Measurements from ENCODE around the gene AP3B2. TPM values are rescaled to one million over a fixed set of nuclear protein-coding genes. Genes with fewer than 3 reads are reported as not detected.
"Not testable (repeated sequence)": the region's sequence is repeated elsewhere in the genome, so short reads cannot be mapped to it uniquely, and the experiment has no call there.

The AP3B2 gene, protein sequence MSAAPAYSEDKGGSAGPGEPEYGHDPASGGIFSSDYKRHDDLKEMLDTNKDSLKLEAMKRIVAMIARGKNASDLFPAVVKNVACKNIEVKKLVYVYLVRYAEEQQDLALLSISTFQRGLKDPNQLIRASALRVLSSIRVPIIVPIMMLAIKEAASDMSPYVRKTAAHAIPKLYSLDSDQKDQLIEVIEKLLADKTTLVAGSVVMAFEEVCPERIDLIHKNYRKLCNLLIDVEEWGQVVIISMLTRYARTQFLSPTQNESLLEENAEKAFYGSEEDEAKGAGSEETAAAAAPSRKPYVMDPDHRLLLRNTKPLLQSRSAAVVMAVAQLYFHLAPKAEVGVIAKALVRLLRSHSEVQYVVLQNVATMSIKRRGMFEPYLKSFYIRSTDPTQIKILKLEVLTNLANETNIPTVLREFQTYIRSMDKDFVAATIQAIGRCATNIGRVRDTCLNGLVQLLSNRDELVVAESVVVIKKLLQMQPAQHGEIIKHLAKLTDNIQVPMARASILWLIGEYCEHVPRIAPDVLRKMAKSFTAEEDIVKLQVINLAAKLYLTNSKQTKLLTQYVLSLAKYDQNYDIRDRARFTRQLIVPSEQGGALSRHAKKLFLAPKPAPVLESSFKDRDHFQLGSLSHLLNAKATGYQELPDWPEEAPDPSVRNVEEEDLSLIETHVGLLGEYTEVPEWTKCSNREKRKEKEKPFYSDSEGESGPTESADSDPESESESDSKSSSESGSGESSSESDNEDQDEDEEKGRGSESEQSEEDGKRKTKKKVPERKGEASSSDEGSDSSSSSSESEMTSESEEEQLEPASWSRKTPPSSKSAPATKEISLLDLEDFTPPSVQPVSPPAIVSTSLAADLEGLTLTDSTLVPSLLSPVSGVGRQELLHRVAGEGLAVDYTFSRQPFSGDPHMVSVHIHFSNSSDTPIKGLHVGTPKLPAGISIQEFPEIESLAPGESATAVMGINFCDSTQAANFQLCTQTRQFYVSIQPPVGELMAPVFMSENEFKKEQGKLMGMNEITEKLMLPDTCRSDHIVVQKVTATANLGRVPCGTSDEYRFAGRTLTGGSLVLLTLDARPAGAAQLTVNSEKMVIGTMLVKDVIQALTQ
- polyA plus RNA-seq (ENCODE audit: insufficient read length in 4 of 4): 1 to 10 TPM; 1.6 to 3.4 (median 2.0) TPM

DNA sequence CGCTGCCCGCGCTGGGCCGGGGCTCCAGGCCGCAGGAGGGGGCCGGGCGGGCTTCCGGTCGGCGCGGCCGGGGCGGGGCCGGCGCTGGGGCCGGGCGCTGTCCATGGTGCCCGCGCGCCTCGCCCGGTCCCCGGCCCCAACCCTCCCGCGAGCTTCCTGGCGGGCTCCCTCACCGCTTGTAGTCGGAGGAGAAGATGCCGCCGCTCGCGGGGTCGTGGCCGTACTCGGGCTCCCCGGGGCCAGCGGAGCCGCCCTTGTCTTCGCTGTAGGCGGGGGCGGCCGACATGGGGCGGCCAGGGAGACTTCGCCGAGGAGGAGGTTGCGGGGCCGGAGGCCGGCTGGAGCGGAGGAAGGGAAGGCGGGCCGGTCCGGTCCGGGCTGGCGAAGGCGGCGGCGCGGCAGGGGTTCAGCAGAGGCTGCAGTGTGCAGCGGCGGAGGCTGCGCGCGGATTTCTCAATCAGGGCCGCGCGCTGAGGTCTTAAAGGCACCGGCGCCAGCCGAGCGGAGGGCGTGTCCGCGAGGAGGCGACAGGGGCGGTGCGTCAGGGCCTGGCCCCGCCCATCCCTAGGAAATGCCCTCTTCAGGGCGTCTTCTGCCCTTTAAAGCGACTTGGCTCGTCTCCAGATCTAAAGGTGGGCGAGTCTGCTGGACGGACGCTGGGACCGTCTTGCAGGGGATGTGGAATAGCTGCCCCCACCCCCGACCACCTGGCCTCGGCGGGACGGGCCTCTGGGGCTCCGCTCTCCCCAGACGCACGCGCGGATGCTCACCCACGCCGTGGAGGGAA, at the start of gene AP3B2:
Gene AP3B2 (minus strand): TSS at position 455 of the 787 bp plus-strand sequence. CDS start 169 bp downstream, at position 286.
- peak in 3 of 4 donors; percentile 37 to 48 (median 40) for DNase-seq (ENCODE audit: low read depth in 4 of 4, low spot score in 3 of 4)

DNA sequence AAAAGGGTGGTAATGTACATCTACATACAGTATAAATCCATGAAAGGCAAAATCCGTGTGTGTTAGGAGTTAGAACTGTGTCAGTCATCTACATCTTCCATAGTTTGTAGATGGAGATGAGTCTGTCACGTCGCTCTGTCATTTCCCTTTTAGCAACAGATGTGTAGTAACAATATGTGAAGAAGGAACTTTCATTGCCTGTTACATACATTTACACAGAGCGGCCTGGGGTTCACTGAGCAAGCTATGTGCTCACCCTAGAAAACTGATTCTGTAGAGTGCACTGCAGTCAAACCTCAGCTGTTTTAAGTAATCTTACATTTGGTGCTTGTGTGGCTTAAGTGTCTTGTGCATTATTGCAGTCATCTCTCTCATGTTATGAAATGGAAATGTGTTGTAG, 41.6 kb upstream of the AP3B2 start:
- no peak for DNase-seq (ENCODE audit: low read depth in 4 of 4, low spot score in 3 of 4)

GRCh38 chr15:82750831-82751180, 41.1 kb upstream of the AP3B2 start:
- peak in 1 of 4 donors; percentile 4 for DNase-seq (ENCODE audit: low read depth in 4 of 4, low spot score in 3 of 4)

- DNase-seq (ENCODE audit: low read depth in 4 of 4, low spot score in 3 of 4): peak; percentile 88 to 92 (median 91)
Observed at GRCh38 chr15:82749951-82750830, 40.5 kb upstream of the AP3B2 start.

GRCh38 chr15:82748315-82748714, 38.6 kb upstream of the AP3B2 start:
- DNase-seq (ENCODE audit: low read depth in 4 of 4, low spot score in 3 of 4): no peak

DNA sequence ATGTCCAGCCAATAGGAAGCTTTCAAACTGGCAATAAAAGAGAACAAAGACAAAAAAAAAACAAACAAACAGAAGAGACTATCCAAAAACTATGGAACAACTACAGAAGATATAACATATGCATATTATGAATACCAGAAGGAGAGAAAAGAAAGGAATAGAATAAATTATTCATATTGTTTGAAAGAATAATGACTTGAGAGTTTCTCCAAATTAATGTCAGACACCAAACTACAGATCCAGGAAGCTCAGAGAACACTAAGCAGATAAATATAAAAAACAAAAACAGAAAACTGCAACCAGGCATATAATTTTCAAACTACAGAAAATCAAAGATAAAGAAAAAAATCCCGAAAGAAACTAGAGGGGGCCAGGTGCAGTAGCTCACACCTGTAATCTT, 34.1 kb upstream of the AP3B2 start:
- no peak for DNase-seq (ENCODE audit: low read depth in 4 of 4, low spot score in 3 of 4)

DNA sequence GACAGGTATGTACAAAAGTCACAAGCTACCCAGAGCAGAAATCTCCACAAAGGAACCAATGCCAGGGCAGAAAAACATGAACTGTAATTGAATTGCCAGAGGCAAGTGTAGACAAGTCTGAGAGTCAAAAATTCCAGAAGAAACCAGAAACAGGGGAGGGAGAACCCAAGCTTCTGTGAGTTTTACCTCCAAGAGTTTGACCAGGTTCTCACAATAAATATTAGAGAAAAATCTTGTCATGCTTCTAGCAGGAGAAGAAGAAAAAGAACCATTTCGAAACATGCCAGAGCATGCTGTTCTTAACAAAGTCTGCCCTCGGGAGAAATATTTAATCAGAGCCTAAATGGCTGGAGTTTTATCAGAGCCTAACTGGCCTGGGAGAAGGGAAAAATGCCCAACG, 32.5 kb upstream of the AP3B2 start:
- no peak for DNase-seq (ENCODE audit: low read depth in 4 of 4, low spot score in 3 of 4)

DNA sequence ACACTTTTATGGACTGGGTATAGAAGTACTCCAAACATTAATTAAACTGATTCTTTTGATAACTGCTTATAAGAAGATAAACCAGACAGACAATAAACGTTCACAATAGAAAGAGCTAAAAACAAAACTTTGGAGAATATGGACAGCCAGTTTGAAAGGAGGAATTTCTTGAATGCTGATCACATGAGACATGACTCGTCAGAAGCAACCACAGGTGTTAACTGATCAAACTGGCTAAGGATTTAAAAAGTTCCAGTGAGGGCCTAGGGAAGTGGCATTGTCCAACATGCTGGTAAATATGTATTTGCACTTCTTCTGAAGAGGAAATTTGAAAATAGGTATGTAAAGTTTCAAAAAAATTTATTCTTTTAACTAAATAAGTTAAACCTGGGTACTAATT, 29.4 kb upstream of the AP3B2 start:
- DNase-seq (ENCODE audit: low read depth in 4 of 4, low spot score in 3 of 4): no peak

- DNase-seq (ENCODE audit: low read depth in 4 of 4, low spot score in 3 of 4): no peak
Observed at GRCh38 chr15:82737975-82738374, 28.3 kb upstream of the AP3B2 start.

DNA sequence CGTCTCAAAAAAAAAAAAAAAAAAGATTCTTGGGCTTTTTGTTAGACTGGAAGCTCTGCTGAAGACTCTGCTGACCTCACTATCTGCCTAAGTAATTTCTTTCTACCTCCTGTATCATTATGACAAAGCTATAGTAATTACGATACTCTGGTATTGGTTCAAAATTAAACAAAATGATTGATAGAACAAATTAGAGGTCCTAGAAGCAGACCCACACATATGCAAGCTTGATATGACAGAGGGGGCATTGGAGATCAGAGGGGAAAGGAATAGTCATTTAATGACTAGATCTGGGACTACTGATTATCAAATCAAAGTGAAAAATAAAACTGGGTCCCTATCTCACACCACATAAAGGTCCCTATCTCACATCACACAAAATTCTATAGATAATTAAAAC, 21.9 kb upstream of the AP3B2 start:
- DNase-seq (ENCODE audit: low read depth in 4 of 4, low spot score in 3 of 4): no peak

DNA sequence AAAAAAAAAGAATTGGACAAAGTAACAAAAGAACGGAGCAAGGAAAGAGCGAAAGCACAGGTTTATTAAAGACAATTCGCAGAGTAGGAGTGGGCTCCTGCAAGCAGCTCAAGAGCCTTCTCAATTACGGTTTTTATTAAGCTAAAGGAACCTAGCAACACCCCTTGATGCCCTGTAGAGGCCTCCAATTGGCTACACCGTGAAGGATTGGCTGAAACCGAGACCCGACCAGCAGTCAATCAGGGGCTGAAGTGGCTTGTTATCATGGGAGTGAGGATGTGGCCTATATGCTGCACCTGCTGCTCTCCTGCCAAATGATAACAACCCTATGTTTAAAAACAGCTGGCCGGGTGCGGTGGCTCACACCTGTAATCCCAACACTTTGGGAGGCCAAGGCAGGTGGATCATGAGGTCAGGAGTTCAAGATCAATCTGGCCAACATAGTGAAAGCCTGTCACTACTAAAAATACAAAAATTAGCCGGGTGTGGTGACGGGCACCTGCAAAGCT, 20.4 kb upstream of the AP3B2 start:
- DNase-seq (ENCODE audit: low read depth in 4 of 4, low spot score in 3 of 4): no peak

DNA sequence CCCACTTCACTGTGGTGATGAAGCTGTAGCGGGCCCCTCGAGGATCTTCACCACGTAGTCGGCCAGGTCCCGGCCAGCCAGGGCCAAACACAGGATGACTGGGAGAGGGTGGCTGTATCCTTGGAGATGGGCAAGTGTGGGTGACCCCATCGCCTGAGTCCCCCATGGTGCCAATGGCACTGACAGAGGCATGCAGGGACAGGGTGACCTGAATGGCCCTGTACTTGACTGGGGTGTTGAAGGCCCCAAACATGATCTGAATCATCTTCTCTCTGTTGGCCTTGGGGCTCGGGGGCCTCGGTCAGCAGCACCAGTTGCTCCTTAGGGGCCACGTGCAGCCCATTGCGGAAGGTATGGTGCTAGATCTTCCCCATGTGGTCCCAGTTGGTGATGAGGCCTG, 17.1 kb upstream of the AP3B2 start:
- DNase-seq (ENCODE audit: low read depth in 4 of 4, low spot score in 3 of 4): no peak

GRCh38 chr15:82715003-82715402, 5.3 kb upstream of the AP3B2 start:
- DNase-seq (ENCODE audit: low read depth in 4 of 4, low spot score in 3 of 4): no peak

- no peak for DNase-seq (ENCODE audit: low read depth in 4 of 4, low spot score in 3 of 4)
Observed at GRCh38 chr15:82714016-82714415, 4.3 kb upstream of the AP3B2 start.

GRCh38 chr15:82712036-82712435, 2.4 kb upstream of the AP3B2 start:
- DNase-seq (ENCODE audit: low read depth in 4 of 4, low spot score in 3 of 4): no peak

DNA sequence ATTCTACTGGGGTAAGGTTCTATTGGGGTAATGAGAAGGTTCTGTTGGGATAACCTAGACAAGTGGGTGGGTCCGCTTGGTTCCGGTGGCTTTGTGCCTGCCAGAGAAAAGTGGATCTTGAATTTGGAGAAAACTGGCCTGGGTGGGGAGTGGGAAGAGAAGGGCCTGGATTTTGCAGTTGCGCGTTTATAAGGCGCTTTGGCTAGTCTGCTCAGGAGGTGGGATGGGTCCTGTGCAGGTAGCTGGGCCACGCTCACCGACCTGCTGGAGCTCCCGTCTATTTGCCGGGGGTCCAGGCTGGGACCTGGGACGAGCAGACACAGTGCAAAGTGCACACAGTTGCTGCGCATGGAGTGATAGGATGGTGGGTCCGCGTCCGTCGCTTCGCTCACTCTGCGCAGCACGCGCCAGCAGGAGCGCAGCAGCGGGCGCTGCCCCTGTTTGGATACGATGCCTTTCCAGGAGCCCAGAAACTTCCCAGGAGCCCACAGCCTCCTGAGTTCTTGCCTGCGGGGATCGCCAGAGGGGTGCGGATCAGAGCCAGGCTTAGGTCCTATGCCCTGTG, 1.3 kb upstream of the AP3B2 start:
- no peak for DNase-seq (ENCODE audit: low read depth in 4 of 4, low spot score in 3 of 4)

DNA sequence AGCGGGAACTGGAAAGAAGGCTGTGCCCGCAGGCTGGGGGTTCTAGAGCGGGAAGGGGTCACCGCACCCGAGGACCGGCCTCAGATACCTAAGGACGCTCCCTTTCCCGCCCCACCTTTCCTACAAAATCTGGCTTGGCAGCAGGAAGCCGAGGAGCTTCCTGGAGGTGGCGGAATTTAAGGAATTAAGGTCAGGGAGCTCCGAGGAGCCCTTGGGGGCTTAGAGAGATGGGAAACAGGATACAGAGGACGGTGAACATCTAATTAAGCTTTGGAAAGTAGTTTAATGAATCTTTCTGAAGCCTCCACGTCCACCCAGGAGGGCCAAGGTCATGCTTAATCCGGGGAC, 507 bp upstream of the AP3B2 start:
- DNase-seq (ENCODE audit: low read depth in 4 of 4, low spot score in 3 of 4): no peak

DNA sequence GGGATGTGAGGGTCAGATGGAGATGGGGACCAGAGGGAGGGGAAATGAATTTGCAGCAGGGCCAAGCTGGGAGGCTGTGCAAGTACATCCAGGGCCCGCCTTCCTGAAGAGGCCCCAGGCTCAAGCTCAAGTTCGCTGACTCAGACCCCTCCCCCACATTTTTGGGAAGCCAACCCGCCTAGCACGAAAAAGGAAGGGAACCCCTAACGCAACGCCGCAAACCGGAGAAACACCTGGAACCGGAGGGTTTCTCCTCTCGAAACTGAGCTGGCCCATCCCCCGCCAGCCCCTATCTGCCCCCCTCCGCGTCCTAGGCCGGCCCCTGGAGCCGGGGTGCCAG, 624 bp downstream of the AP3B2 start:
- DNase-seq (ENCODE audit: low read depth in 4 of 4, low spot score in 3 of 4): no peak

DNA sequence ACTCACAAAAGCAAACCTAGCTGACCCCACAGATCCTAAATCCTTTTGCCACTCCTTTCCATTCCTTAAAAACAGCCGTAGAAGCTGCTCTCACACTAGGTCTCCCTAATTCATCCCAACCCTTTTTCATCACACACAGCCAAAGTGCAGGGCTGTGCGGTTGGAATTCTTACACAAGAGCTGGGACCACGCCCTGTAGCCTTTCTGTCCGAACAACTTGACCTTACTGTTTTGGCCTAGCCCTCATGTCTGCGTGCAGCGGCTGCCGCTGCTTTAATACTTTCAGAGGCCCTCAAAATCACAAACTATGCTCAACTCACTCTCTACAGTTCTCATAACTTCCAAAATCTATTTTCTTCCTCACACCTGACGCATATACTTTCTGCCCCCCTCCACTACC, 3.8 kb downstream of the AP3B2 start:
- not testable (repeated sequence) for DNase-seq (ENCODE audit: low read depth in 4 of 4, low spot score in 3 of 4)

Data from left renal pelvis (tissue), 4 donors.